Keratinocyte (primary cell): ENCODE results near the gene DMRT1. TPM values are rescaled to one million over a fixed set of nuclear protein-coding genes. Genes with fewer than 3 reads are reported as not detected.

Experiments
- DNase-seq: peaks from one replicate; pipeline ENCODE4 v3.0.0-alpha.2; 2011; ENCODE audit warnings: low read depth, missing footprints, low spot score
- FAIRE-seq: peaks from 2 replicates; lab custom pipeline; 2011; peaks lifted over from hg19 to GRCh38; lab: Jason Lieb, UNC
- H2AFZ ChIP-seq: 2 replicates; pipeline ENCODE4 v1.6.0; 2012; ENCODE audit warnings: low read length, control low read depth, inconsistent platforms; ENCODE audit not compliant: control insufficient read depth
- H3K27ac ChIP-seq: 2 replicates; pipeline ENCODE4 v1.5.1; 2011; ENCODE audit warnings: low read length; ENCODE audit not compliant: control insufficient read depth, insufficient read depth
- H3K27me3 ChIP-seq: 3 replicates; pipeline ENCODE4 v1.6.0; 2011; ENCODE audit warnings: low read length; ENCODE audit not compliant: control insufficient read depth, insufficient read depth; ENCODE audit errors: extremely low read depth
- H3K36me3 ChIP-seq, 2 experiments: 2 replicates in 1 of 2; 3 replicates in 1 of 2; pipeline ENCODE4 v1.5.1; 2011; ENCODE audit warnings: low read length in 2 of 2, mild to moderate bottlenecking in 1 of 2; ENCODE audit not compliant: control insufficient read depth in 2 of 2, insufficient read depth in 2 of 2; ENCODE audit errors: extremely low read depth in 1 of 2
- H3K4me1 ChIP-seq: 3 replicates; pipeline ENCODE4 v1.5.1; 2011; ENCODE audit warnings: low read length; ENCODE audit not compliant: control insufficient read depth, insufficient read depth; ENCODE audit errors: extremely low read depth
- H3K4me2 ChIP-seq: 3 replicates; pipeline ENCODE4 v1.6.0; 2011; ENCODE audit warnings: low read depth, low read length; ENCODE audit not compliant: control insufficient read depth, insufficient read depth; ENCODE audit errors: extremely low read depth
- H3K4me3 ChIP-seq, 3 experiments: fragments of 200-600 bp in 1 of 3; sonication (generic) in 1 of 3; 2 replicates in 2 of 3; 3 replicates in 1 of 3; pipeline ENCODE4 v1.5.1; 2011 to 2016; ENCODE audit warnings: low read length in 3 of 3, mild to moderate bottlenecking in 3 of 3, control low read depth in 2 of 3, inconsistent platforms in 1 of 3, low read depth in 1 of 3, mixed read lengths in 1 of 3, mixed run types in 1 of 3, moderate library complexity in 1 of 3; ENCODE audit not compliant: control insufficient read depth in 2 of 3, insufficient read depth in 2 of 3; ENCODE audit errors: extremely low read depth in 1 of 3
- H3K79me2 ChIP-seq: 2 replicates; pipeline ENCODE4 v1.6.0; 2012; ENCODE audit warnings: low read length; ENCODE audit not compliant: control insufficient read depth, insufficient read depth
- H3K9ac ChIP-seq: 3 replicates; pipeline ENCODE4 v1.6.0; 2011; ENCODE audit warnings: low read length; ENCODE audit not compliant: control insufficient read depth, insufficient read depth; ENCODE audit errors: extremely low read depth
- H3K9me1 ChIP-seq: 3 replicates; pipeline ENCODE4 v1.6.0; 2011; ENCODE audit warnings: low read length; ENCODE audit not compliant: control insufficient read depth, insufficient read depth; ENCODE audit errors: extremely low read depth
- H3K9me3 ChIP-seq: 2 replicates; pipeline ENCODE4 v1.5.1; 2012; ENCODE audit warnings: low read depth, low read length; ENCODE audit not compliant: control insufficient read depth
- H4K20me1 ChIP-seq: 3 replicates; pipeline ENCODE4 v1.6.0; 2011; ENCODE audit warnings: low read length; ENCODE audit not compliant: control insufficient read depth, insufficient read depth; ENCODE audit errors: extremely low read depth
- EZH2 ChIP-seq: IDR thresholded peaks from one replicate; pipeline ENCODE4 v1.6.1; 2012; ENCODE audit warnings: inconsistent platforms, mild to moderate bottlenecking, low read length, moderate library complexity
- dilution Hi-C: fragments of 300-500 bp; cut with MboI; formaldehyde crosslinking; loops from one replicate; pipeline ENCODE4 v1.7.0; 2020; ENCODE audit warnings: low sequenced_read_pairs; ENCODE audit not compliant: extremely low pct_ligation_motif_present
- polyA plus RNA-seq, 5 experiments: library from polyadenylated mRNA; depleted of rRNA in 3 of 5; stranded (reverse) in 3 of 5; stranded (forward) in 1 of 5; unstranded in 1 of 5; fragments of >200 nt; gene quantifications; 1 replicate in 1 of 5; 2 replicates in 3 of 5; 3 replicates in 1 of 5; pipeline versions ENCODE4 v1.2.1 to v1.2.3, GENCODE V29; 2011 to 2012; ENCODE audit warnings: missing spikeins in 2 of 5, low read depth in 1 of 5, low replicate concordance in 1 of 5
- TF ChIP-seq, protein P1 (sequence below), 3 experiments: IDR thresholded peaks in 1 of 3; conservative IDR thresholded peaks in 1 of 3; optimal IDR thresholded peaks in 1 of 3; 2 replicates in 2 of 3; 3 replicates in 1 of 3; pipeline versions ENCODE3 to v1.5.1; 2011; ENCODE audit warnings: low read length in 3 of 3, mild to moderate bottlenecking in 3 of 3, moderate library complexity in 2 of 3, control low read depth in 1 of 3, inconsistent platforms in 1 of 3; ENCODE audit not compliant: insufficient read depth in 2 of 3; ENCODE audit errors: extremely low read depth in 1 of 3

DMRT1 gene
- polyA plus RNA-seq, 1 donor (not counting 4 experiments of a cell fraction or from before 2014, with no cell fraction given): not detected

DNA sequence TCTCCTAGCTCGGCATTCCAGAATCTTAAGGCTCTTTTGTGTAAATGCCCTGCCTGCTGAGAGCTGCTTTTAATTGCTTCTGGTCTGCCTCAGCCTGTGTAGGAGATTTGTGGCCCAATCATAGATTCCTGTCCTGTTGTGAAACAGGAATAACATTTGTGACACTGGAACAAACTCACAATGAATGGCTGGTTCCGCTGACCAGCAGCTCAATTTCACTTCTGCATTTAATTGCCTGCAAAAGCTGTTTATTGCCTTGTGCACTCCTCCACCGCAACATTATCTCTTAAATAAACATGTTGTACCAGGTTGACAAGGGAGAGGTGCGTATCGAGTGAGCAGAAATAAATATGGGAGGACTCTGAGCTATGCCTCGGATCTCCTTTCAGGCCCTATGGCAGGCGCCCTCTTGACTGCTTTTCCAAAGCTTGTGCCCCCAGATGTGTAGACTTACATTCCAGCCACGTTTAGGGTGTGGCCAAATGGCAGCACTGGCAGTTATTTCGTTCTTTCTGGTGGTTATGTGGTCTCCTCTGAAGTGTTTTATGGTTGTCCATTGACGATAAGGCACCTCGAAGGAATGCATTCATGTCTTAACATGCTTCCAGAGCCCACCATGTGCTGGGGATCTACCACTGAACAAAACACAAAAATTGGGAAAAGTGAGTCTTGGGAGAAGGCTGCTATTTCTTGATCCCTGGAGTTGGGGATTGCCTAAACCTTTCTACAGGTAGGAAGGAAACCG, 58.1 kb downstream of the DMRT1 start:
- no peak overlapping the region for H3K4me2 ChIP-seq
- H3K9ac ChIP-seq: no peak overlapping the region
- FAIRE-seq: no peak
- no peak overlapping the region for H3K27ac ChIP-seq
- no peaks in the 10 kb centered on the region for H4K20me1 ChIP-seq
- H3K4me1 ChIP-seq: no peaks in the 10 kb centered on the region
- no peak overlapping the region for H3K4me3 ChIP-seq
- H3K9me1 ChIP-seq: no peaks in the 10 kb centered on the region
- TF ChIP-seq, protein P1, sequence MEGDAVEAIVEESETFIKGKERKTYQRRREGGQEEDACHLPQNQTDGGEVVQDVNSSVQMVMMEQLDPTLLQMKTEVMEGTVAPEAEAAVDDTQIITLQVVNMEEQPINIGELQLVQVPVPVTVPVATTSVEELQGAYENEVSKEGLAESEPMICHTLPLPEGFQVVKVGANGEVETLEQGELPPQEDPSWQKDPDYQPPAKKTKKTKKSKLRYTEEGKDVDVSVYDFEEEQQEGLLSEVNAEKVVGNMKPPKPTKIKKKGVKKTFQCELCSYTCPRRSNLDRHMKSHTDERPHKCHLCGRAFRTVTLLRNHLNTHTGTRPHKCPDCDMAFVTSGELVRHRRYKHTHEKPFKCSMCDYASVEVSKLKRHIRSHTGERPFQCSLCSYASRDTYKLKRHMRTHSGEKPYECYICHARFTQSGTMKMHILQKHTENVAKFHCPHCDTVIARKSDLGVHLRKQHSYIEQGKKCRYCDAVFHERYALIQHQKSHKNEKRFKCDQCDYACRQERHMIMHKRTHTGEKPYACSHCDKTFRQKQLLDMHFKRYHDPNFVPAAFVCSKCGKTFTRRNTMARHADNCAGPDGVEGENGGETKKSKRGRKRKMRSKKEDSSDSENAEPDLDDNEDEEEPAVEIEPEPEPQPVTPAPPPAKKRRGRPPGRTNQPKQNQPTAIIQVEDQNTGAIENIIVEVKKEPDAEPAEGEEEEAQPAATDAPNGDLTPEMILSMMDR (optimal IDR thresholded peaks at IDR 0.05 in 1 of 3, IDR thresholded peaks at IDR 0.05 in 1 of 3, conservative IDR thresholded peaks at IDR 0.05 in 1 of 3; ENCODE audit: extremely low read depth in 1 of 3, insufficient read depth in 2 of 3, low read length in 3 of 3): no peak
- no peak for TF ChIP-seq EZH2
- peaks cover 5% of the 10 kb centered on the region for H3K27me3 ChIP-seq
- dilution Hi-C loops: no loop called here
- no peak for DNase-seq
- H2AFZ ChIP-seq: no peak overlapping the region
- H3K9me3 ChIP-seq: no peaks in the 10 kb centered on the region
- no peaks in the 10 kb centered on the region for H3K79me2 ChIP-seq
- no peaks in the 10 kb centered on the region for H3K36me3 ChIP-seq

DNA sequence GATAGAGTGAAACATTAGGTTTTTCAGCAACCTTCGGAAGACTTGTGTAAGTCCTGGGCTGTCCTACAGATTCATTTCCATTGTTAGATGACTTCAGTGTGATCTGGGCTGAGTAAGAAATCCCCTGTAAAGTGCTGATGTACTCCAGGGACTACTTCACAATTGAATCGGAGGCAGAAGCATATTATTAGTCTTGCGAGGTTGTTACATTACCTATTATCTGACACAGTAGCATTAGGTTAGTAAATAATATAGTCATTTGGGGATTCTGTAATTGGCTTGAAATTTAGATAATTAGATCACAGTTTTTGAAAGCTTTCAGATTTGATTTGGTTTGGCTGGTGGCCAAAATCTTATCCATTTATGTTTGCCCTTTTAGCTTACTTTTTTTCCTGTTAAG, 62.4 kb downstream of the DMRT1 start:
- FAIRE-seq: no peak
- dilution Hi-C loops: no loop called here

More for the DNA sequence above, 62.4 kb downstream of the DMRT1 start:
- Histone ChIP-seq H3K27me3 (peaks cover 11% of the 10 kb centered on the region), H3K36me3 (no peaks in the 10 kb centered on the region), H3K4me3 (no peak overlapping the region), H3K9me1 (no peaks in the 10 kb centered on the region), H3K9me3 (no peaks in the 10 kb centered on the region), H3K9ac (no peak overlapping the region), H3K4me1 (no peaks in the 10 kb centered on the region), H3K4me2 (no peak overlapping the region), H3K79me2 (no peaks in the 10 kb centered on the region), H3K27ac (no peak overlapping the region), H2AFZ (no peak overlapping the region), H4K20me1 (no peaks in the 10 kb centered on the region)
- DNase-seq: no peak
- TF ChIP-seq, protein P1 (optimal IDR thresholded peaks at IDR 0.05 in 1 of 3, IDR thresholded peaks at IDR 0.05 in 1 of 3, conservative IDR thresholded peaks at IDR 0.05 in 1 of 3; ENCODE audit: extremely low read depth in 1 of 3, insufficient read depth in 2 of 3, low read length in 3 of 3): no peak
- no peak for TF ChIP-seq EZH2
